22Rv1 (cell line): ENCODE measurements around the gene RETN.

ENCODE experiments used
- ZFX ChIP-seq: fragments of 450-650 bp; IDR thresholded peaks from 2 replicates; pipeline ENCODE4 v1.6.1; 2017; ENCODE audit warnings: antibody characterized with exemption, borderline replicate concordance
- TF ChIP-seq, protein P1 (sequence below): fragments of 450-650 bp; IDR thresholded peaks from 2 replicates; pipeline ENCODE4 v1.5.1; 2017; ENCODE audit warnings: mild to moderate bottlenecking

DNA sequence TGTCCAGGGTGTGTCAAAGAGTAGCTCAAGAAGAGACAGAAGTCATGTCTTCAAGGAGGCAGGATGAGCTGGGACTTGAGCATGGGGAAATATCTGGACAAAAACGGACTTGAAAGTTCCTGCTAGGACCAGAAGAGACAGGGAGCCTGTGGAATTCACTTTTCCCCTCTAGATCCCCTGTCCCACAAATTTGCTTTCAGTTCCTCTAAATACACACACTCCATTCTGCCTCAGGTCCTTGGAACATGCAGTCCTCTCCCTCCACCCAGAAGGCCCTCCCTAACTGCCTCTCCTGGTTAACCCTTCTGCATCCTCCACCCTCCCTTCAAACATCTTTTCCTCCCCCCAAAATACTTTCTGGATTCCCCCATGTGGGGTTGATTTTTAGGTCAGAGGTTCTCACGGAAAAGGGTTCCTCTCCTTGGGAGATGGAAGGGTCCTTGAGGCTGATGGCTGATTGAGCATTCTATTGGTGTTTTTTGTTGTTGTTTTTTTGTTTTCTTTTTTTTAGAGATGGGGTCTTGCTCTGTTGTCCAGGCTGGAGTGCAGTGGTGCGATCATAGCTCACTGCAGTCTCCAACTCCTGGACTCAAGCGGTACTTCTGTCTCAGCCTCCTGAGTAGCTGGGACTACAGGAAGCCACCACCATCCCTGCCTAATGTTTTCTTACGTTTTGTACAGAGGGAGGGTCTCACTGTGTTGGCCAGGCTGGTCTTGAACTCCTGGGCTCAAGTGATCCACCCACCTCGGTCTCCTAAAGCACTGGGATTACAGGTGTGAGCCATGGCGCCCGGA lies 6.9 kb upstream of the RETN start:
- TF ChIP-seq, protein P1, sequence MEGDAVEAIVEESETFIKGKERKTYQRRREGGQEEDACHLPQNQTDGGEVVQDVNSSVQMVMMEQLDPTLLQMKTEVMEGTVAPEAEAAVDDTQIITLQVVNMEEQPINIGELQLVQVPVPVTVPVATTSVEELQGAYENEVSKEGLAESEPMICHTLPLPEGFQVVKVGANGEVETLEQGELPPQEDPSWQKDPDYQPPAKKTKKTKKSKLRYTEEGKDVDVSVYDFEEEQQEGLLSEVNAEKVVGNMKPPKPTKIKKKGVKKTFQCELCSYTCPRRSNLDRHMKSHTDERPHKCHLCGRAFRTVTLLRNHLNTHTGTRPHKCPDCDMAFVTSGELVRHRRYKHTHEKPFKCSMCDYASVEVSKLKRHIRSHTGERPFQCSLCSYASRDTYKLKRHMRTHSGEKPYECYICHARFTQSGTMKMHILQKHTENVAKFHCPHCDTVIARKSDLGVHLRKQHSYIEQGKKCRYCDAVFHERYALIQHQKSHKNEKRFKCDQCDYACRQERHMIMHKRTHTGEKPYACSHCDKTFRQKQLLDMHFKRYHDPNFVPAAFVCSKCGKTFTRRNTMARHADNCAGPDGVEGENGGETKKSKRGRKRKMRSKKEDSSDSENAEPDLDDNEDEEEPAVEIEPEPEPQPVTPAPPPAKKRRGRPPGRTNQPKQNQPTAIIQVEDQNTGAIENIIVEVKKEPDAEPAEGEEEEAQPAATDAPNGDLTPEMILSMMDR, result no peak
- no peak for TF ChIP-seq ZFX
